ENCODE results near the gene EPGN.

DNA sequence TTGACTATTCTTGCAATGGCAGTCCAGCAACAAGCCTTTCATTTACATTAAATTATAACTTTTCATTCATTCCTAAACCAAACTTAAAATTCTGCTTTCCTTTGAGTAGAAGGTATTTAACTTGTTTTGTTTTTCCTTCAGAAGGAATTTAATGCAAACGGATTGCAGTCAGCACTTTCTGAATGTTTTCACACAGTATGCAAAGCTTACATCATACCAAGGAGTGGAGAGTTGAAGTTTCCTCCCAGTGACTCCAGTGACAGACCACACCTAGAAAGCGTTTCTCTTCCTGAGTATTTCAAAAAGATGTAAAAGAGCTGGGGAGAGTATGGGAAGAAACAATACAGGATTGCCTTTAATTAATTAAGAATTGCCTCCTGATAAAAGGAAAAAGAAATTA is 8.1 kb downstream of the EPGN start:
- TF ChIP-seq TAF1 (IDR thresholded peaks at IDR 0.05; ENCODE audit: borderline replicate concordance, insufficient read depth, low read length), result no peak
- TF ChIP-seq, protein P1, sequence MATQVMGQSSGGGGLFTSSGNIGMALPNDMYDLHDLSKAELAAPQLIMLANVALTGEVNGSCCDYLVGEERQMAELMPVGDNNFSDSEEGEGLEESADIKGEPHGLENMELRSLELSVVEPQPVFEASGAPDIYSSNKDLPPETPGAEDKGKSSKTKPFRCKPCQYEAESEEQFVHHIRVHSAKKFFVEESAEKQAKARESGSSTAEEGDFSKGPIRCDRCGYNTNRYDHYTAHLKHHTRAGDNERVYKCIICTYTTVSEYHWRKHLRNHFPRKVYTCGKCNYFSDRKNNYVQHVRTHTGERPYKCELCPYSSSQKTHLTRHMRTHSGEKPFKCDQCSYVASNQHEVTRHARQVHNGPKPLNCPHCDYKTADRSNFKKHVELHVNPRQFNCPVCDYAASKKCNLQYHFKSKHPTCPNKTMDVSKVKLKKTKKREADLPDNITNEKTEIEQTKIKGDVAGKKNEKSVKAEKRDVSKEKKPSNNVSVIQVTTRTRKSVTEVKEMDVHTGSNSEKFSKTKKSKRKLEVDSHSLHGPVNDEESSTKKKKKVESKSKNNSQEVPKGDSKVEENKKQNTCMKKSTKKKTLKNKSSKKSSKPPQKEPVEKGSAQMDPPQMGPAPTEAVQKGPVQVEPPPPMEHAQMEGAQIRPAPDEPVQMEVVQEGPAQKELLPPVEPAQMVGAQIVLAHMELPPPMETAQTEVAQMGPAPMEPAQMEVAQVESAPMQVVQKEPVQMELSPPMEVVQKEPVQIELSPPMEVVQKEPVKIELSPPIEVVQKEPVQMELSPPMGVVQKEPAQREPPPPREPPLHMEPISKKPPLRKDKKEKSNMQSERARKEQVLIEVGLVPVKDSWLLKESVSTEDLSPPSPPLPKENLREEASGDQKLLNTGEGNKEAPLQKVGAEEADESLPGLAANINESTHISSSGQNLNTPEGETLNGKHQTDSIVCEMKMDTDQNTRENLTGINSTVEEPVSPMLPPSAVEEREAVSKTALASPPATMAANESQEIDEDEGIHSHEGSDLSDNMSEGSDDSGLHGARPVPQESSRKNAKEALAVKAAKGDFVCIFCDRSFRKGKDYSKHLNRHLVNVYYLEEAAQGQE (IDR thresholded peaks at IDR 0.05; ENCODE audit: insufficient read depth in 1 of 2, low read depth in 2 of 2, low read length in 2 of 2), result no peak
- TF ChIP-seq POLR2AphosphoS5 (IDR thresholded peaks at IDR 0.05; ENCODE audit: low read depth, low read length), result no peak
- no peak for TF ChIP-seq SIN3A (IDR thresholded peaks at IDR 0.05; ENCODE audit: borderline replicate concordance, insufficient read depth, low read length)
- no peak for TF ChIP-seq FOXP2 (optimal IDR thresholded peaks at IDR 0.05; ENCODE audit: borderline replicate concordance, extremely low read depth, extremely low read length, insufficient read depth)
